ENCODE data around the gene AXL. TPM values are rescaled to one million over a fixed set of nuclear protein-coding genes. Genes with fewer than 3 reads are reported as not detected.

AXL gene
- total and polyA plus RNA-seq, 2 of the 8 experiments (the other 6 are each of a cell fraction or from before 2014, with no cell fraction given), result 35.3 to 51.0 TPM

GRCh38 chr19:41269571-41269970 lies 50.5 kb downstream of the AXL start:
- Histone ChIP-seq H4K8ac (ENCODE audit: extremely low read depth, insufficient read depth, low read length) (no peak overlapping the region), H3K36me3 (ENCODE audit: control insufficient read depth in 2 of 4, insufficient read depth in 4 of 4, low read length in 3 of 4) (peaks cover 57 to 70% (median 63%) of the 10 kb centered on the region in 4 experiments), H4K5ac (ENCODE audit: insufficient read length, low read depth, low read length) (no peak overlapping the region), H3K4me1 (replicated peaks in 1 of 4; ENCODE audit: control insufficient read depth in 3 of 4, insufficient read depth in 4 of 4, low read length in 3 of 4) (peaks cover 0 to 10% (median 5%) of the 10 kb centered on the region in 4 experiments; a peak in 6 of 7 replicates), H3K23ac (ENCODE audit: insufficient read length) (no peak overlapping the region), H2AFZ (ENCODE audit: low read length) (no peak overlapping the region), H4K20me1 (replicated peaks in 1 of 2; ENCODE audit: control insufficient read depth in 1 of 2, insufficient read depth in 2 of 2, low read length in 2 of 2) (peaks cover 12 to 22% of the 10 kb centered on the region in 2 experiments), H3K79me2 (ENCODE audit: control insufficient read depth in 1 of 2, insufficient read depth in 2 of 2, low read length in 2 of 2) (peaks cover 39 to 50% of the 10 kb centered on the region in 2 experiments), H2BK120ac (replicated peaks; ENCODE audit: low read depth, low read length) (no peak overlapping the region), H3K14ac (ENCODE audit: insufficient read length) (no peak overlapping the region), H3K27me3 (replicated peaks in 1 of 4; ENCODE audit: control insufficient read depth in 3 of 4, extremely low read depth in 1 of 4, insufficient read depth in 3 of 4, low read length in 3 of 4) (no peaks in the 10 kb centered on the region), H3K56ac (replicated peaks; ENCODE audit: insufficient read length, low read depth, low read length) (no peak overlapping the region), H4K91ac (replicated peaks; ENCODE audit: insufficient read length, low read length) (no peak overlapping the region), H3K79me1 (ENCODE audit: low read depth, low read length) (peaks cover 18% of the 10 kb centered on the region), H2BK15ac (ENCODE audit: low read length) (no peak overlapping the region), H3K4me3 (ENCODE audit: extremely low read depth in 1 of 4, insufficient read depth in 2 of 4, low read depth in 3 of 4, low read length in 4 of 4) (no peak overlapping the region), H3K27ac (ENCODE audit: low read depth, low read length) (no peak overlapping the region), H3K4me2 (ENCODE audit: insufficient read depth in 1 of 2, low read depth in 2 of 2, low read length in 2 of 2) (no peak overlapping the region), H2AK5ac (ENCODE audit: low read depth, low read length) (no peak overlapping the region), H3K23me2 (ENCODE audit: low read depth, low read length) (peaks cover 5% of the 10 kb centered on the region), H3K9me3 (ENCODE audit: insufficient read depth in 2 of 2, low read depth in 1 of 2, low read length in 1 of 2) (no peaks in the 10 kb centered on the region), H2BK12ac (ENCODE audit: low read depth, low read length) (no peak overlapping the region), H3K9ac (replicated peaks in 1 of 4; ENCODE audit: extremely low read depth in 1 of 4, low read depth in 3 of 4, low read length in 3 of 4) (no peak overlapping the region), H3K4ac (replicated peaks; ENCODE audit: insufficient read length, low read depth, low read length) (no peak overlapping the region), H2BK5ac (ENCODE audit: low read depth, low read length) (no peak overlapping the region), H3K18ac (ENCODE audit: extremely low read depth, low read length) (no peak overlapping the region), H2BK20ac (ENCODE audit: low read length) (no peak overlapping the region)
- no peak for FAIRE-seq
- ChIA-PET CTCF (ENCODE audit: partially characterized antibody) (interaction anchor here (0.6 to 1.3 kb wide), 4 partner anchors 11 to 65 kb away, joined by 3 to 6 read pairs (median 4); no protein-coding TSS in a partner anchor), POLR2A (ENCODE audit: partially characterized antibody) (interaction anchor here (0.6 to 38.6 kb wide), 7 partner anchors 10 to 1227 kb away, joined by 3 to 579 read pairs (median 3); partner anchors contain the start of gene CCDC97)
- WGBS, 2 experiments (ENCODE audit: extremely low coverage in 1 of 2, insufficient coverage in 1 of 2, insufficient read length in 1 of 2, insufficient replicate concordance in 2 of 2, low coverage in 1 of 2, low lambda C conversion rate in 2 of 2, missing lambda C conversion rate in 1 of 2), result 90% methylated on average over 5 of the region's 5 CpGs; no CpG with 5 or more reads in 1 of the 2 experiments
- no peak for DNase-seq (ENCODE audit: low read depth in 1 of 2, low spot score in 2 of 2)
- no peak for TF ChIP-seq HDAC2 (IDR thresholded peaks at IDR 0.05; ENCODE audit: borderline replicate concordance in 1 of 2, low read depth in 2 of 2, low read length in 2 of 2)
- TF ChIP-seq SIRT6 (IDR thresholded peaks at IDR 0.05; ENCODE audit: low read length), result no peak
- no peak for TF ChIP-seq BRCA1 (IDR thresholded peaks at IDR 0.05; ENCODE audit: low read depth, low read length)
- TF ChIP-seq EP300 (IDR thresholded peaks at IDR 0.05; ENCODE audit: borderline replicate concordance in 1 of 2, low read depth in 2 of 2, low read length in 2 of 2), result no peak
- no peak for TF ChIP-seq SUZ12 (IDR thresholded peaks at IDR 0.05; ENCODE audit: low read length)
- no peak for TF ChIP-seq CEBPB (IDR thresholded peaks at IDR 0.05; ENCODE audit: low read depth, low read length)
- no peak for TF ChIP-seq TAF1 (IDR thresholded peaks at IDR 0.05; ENCODE audit: low read depth, low read length)
- TF ChIP-seq KDM1A (IDR thresholded peaks at IDR 0.05; ENCODE audit: borderline replicate concordance, low read length), result no peak
- no peak for TF ChIP-seq NANOG (IDR thresholded peaks at IDR 0.05; ENCODE audit: insufficient read depth, low read depth, low read length, poor library complexity, severe bottlenecking)
- TF ChIP-seq ASH2L (IDR thresholded peaks at IDR 0.05; ENCODE audit: low read length), result no peak
- no peak for TF ChIP-seq RAD21 (IDR thresholded peaks at IDR 0.05 in 1 of 2, conservative IDR thresholded peaks at IDR 0.05 in 1 of 2; ENCODE audit: low read depth in 2 of 2, low read length in 2 of 2)
- no peak for TF ChIP-seq ZNF274 (IDR thresholded peaks at IDR 0.05; ENCODE audit: borderline replicate concordance, extremely low read depth, low read length)
- TF ChIP-seq SAP30 (IDR thresholded peaks at IDR 0.05; ENCODE audit: insufficient read depth, insufficient replicate concordance, low read length), result no peak

Data from H1 (cell line).